COLO668 (cell line): ENCODE results near the gene C6orf89.
"Not testable (repeated sequence)": the region's sequence is repeated elsewhere in the genome, so short reads cannot be mapped to it uniquely, and the experiment has no call there.

Source experiments
- DNase-seq: peaks from one replicate; lab custom pipeline; 2025; ENCODE audit not compliant: unreplicated experiment; lab: John Stamatoyannopoulos, UW

Gene C6orf89

DNA sequence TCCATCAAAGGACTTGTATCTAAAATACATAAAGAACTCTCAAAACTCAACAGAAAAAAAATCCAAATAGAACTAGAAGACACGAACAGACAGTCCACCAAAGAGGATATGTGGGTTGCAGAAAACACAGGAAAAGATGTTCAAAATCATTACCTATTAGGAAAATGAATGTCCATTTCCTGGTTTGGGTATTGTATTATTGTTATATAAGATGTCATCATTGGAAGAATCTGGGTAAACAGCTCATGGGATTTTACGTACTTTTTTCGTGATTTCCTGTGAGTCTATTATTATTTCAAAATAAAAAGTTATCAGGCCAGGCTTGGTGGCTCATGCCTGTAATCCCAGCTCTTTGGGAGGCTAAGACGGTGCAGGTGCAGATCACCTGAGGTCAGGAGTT, 59.5 kb downstream of the C6orf89 start:
- DNase-seq, result no peak

- no peak for DNase-seq
Observed at GRCh38 chr6:36946526-36946925, 60.8 kb downstream of the C6orf89 start.

DNA sequence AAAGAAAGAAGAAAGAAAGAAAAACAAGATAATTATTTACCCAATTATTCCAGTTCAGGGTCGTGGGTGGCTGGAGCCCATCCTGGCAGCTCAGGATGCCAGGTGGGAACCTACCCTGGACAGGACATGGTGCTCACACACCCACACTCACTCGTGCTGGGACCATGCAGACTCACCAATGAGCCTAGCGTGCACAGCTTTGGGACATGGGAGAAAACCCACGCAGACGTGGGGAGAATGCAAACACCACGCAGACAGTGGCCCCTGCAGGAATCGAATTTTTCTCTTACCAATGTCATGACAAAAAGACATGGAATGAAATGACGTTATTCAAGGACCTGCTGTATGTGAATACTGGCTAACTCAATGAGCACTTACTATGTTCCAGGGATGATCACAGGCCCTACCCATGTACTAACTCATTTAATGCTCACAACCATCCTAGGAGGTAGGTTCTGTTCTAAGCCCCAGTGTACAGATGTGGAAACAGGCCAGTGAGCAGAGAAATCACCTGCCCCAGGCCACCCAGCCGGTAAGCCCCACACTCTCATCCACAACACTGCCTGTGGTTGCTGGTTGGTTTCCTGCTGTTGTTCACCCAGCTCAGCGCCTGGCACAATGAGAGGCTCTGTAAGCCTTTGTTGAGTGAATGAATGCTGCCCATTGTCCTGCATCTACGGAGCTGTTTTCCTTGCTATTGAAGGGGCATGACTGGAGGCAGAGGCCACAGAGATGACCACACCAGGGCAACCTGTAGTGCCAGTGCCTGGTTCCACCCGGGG, 62.0 kb downstream of the C6orf89 start:
- no peak for DNase-seq

DNA sequence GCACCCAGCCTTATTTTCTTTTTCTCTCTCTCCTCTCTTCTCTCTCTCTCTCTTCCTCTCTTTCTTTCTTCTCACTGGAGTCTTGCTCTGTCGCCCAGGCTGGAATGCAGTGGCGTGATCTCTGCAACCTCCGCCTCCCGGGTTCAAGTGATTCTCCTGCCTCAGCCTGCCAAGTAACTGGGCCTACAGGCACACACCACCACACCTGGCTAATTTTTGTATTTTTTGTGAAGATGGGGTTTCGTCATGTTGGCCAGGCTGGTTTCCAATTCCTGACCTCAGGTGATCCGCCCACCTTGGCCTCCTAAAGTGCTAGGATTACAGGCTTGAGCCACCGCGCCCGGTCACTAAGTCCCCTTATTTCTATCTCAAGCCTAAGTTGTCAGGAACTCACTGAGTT, 63.3 kb downstream of the C6orf89 start:
- DNase-seq, result not testable (repeated sequence)

DNA sequence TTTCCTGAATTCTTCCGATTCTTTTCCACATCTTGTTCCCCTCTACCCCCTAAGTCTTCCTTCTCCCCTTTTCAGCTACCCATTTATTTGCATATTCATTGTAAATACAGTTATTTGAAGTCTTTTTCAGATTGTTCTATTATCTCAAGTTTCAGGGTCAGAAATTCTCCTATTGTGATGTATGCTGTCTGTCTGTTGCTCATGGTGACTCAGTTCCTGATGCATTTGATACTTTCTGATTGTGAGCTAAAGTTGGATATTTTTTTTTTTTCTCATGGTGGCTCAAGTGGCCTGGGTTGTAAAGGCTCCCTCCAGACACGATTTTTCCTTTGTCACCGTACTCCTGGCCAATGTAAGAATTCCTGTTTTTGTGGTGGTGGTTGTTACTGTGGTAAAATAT, 63.9 kb downstream of the C6orf89 start:
- no peak for DNase-seq

DNA sequence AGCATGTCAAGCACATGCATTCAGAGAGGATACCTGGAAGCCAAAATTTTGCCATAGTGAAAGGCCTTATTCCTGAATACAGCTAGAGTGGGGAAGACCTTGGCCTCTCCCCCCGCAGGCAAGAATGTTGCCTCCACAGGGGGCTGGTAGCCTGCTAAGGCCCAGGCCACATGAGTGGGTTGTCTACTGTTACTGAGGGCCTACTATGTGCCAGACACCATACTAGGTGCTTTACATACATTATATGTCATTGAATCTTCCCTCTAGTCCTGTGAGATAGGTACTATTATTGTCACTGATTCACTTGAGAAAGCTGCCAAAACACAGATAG, 68.1 kb downstream of the C6orf89 start:
- no peak for DNase-seq

GRCh38 chr6:36954262-36954931, 68.6 kb downstream of the C6orf89 start, which contains the start of gene PI16:
TSS of gene PI16 (plus strand) at chr6:36954738. CDS start at chr6:36954761, 23 bp downstream.
- DNase-seq, result no peak

GRCh38 chr6:36955136-36955535, 69.4 kb downstream of the C6orf89 start:
- DNase-seq, result no peak

- no peak for DNase-seq
Observed at GRCh38 chr6:36955671-36956445, 70.1 kb downstream of the C6orf89 start.

DNA sequence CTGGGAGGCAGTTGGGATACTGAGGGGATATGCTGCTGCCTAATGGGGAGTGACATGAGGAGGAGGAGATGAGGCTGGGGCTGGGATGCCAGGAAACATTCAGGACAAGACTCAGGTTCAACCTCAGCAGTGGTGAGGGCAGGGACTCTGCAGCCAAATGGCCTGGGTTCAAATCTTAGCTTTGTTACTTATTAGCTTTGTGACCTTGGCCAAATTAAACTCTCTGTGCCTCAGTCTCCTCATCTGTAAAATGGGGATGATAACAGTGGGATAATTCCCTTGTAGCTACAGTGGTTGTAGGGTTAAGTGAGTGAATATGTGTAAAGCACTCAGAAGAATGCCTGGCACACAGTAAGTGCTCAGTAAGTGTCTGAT, 70.7 kb downstream of the C6orf89 start:
- no peak for DNase-seq

GRCh38 chr6:36957773-36958271, 72.1 kb downstream of the C6orf89 start:
- DNase-seq, result no peak

GRCh38 chr6:36958775-36959554, 73.2 kb downstream of the C6orf89 start:
- no peak for DNase-seq

DNA sequence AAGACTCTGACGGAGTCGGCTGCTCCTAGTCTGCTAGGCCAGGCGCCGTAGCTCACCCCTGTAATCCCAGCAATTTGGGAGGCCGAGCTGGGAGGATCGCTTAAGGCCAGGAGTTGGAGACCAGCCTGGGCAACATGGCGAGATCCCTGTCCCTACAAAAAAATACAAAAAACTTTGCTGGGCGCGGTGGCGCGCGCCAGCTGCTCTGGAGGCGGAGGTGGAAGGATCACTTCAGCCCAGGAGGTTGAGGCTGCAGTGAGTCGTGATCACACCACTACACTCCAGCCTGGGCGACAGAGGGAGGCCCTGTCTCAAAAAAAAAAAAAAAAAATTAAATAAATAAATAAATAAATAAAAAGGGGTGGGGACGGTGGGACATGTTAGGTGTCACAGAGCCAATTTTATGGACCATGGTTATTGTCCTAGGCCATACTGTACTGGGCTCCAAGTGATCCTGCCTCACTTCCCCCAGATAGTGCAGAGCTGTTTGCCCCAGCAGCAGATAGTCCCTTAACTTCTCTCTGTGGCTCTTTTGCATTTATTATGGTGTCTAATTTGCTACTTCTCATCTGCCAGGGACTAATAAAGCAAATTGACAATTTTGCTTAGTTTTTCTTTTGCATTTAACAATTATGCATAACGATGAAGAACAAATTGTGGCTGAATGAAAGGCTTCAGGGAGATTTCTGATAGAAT, 74.0 kb downstream of the C6orf89 start:
- DNase-seq, result no peak

DNA sequence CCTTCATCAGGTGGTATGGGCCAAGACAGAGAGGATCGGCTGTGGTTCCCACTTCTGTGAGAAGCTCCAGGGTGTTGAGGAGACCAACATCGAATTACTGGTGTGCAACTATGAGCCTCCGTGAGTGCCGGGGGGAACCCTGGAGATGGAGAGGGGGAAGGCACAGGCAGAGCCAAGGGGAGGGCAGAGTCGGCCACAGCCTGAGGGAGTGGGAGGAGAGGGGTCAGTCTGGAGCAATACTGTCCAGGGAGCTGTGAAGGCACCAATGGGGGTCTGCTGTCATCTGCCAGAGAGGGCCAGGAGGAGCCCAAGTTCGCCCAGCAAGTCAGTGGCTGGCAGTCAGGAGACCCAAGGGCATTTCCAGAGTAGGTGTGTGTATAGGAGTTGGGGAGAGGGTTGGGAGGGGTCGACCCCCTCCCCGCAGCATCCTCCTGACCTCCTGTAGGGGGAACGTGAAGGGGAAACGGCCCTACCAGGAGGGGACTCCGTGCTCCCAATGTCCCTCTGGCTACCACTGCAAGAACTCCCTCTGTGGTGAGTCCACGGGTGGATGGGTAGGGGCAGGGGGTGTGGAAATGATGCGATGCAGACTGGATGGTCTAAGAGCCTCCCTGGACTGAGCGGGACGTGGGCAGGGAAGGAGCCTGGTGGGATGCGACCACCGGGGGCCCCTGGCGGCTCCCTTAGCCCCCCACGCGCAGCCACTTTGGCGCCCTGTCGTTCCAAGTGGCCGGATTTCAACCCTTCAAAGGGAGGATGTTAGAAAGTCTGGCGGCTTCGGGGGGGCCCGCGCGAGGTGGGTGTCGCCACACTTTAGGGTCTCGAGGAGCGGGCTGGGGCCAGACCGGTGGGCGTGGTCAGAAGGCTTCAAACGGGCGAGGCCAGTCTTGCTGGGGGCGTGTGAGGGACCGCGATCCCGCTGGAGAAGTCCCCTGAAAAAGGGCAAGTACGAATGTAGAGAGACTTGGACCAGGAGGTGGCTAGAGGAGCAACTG, 76.0 kb downstream of the C6orf89 start:
- no peak for DNase-seq

GRCh38 chr6:36962874-36963273, 77.1 kb downstream of the C6orf89 start:
- DNase-seq, result peak; percentile 25

DNA sequence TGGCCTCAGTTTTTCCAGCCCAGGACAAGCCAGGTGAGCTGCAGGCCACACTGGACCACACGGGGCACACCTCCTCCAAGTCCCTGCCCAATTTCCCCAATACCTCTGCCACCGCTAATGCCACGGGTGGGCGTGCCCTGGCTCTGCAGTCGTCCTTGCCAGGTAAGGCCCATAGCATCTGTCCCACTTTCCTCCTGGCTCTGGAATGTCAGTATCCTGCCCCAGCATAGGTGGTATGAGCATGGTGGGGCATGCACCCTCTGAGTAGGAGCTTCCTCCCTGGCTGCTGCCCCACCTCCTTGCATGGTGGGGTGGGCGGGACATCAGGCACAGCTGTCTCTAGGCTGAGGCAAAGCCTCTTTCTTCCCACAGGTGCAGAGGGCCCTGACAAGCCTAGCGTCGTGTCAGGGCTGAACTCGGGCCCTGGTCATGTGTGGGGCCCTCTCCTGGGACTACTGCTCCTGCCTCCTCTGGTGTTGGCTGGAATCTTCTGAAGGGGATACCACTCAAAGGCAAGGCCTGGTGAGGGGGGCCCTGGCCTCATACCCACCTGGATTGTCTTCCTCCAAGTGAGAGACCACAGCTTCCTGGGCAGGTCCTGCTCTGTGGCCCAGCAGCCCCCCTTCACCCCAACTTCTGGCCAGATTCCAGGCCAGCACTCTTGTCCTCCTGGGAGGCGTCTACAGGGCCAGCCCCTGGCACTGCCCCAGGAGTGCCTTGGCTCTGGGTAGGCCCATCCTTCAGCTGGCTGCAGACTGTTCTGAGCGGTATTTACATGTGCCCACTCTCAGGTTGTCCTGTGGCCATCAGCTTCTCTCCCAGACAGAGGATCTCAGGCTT, 77.9 kb downstream of the C6orf89 start:
- no peak for DNase-seq

DNA sequence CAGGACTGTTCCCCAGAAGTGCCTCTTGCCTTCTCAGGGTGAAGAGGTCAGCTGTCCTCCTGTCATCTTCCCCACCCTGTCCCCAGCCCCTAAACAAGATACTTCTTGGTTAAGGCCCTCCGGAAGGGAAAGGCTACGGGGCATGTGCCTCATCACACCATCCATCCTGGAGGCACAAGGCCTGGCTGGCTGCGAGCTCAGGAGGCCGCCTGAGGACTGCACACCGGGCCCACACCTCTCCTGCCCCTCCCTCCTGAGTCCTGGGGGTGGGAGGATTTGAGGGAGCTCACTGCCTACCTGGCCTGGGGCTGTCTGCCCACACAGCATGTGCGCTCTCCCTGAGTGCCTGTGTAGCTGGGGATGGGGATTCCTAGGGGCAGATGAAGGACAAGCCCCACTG, 78.6 kb downstream of the C6orf89 start:
- no peak for DNase-seq

GRCh38 chr6:36964908-36965307, 79.2 kb downstream of the C6orf89 start:
- DNase-seq, result no peak
